Endothelial cell of umbilical vein (primary cell): ENCODE measurements around the gene FHDC1. TPM values are rescaled to one million over a fixed set of nuclear protein-coding genes. Genes with fewer than 3 reads are reported as not detected.
A peak's percentile ranks its signal among the peaks of the same experiment; 100 is the strongest.

ENCODE experiments used
- BruUV-seq: library from RNA; stranded (reverse); fragments of 400-500 nt; replicated peaks from 2 replicates; lab custom pipeline; 2021; lab: Mats Ljungman, UMichigan
- CTCF ChIA-PET: fragments of 300-600, 350-600 bp; sonication (Branson Sonifier 250); formaldehyde crosslinking; loops from one replicate; lab custom pipeline; 2021; ENCODE audit warnings: antibody characterized with exemption, inconsistent platforms; lab: Charles Lee
- POLR2A ChIA-PET: fragments of 300-600, 350-600 bp; sonication (Branson Sonifier 250); formaldehyde crosslinking; loops from one replicate; lab custom pipeline; 2021; ENCODE audit warnings: antibody characterized with exemption, inconsistent platforms; lab: Charles Lee
- DNase-seq: peaks from one replicate; pipeline ENCODE4 v3.0.0-alpha.2; 2011; ENCODE audit warnings: low read depth, low spot score
- FAIRE-seq: peaks from 2 replicates; lab custom pipeline; 2011; peaks lifted over from hg19 to GRCh38; lab: Jason Lieb, UNC
- H2AFZ ChIP-seq: 2 replicates; pipeline ENCODE4 v1.6.0; 2012; ENCODE audit warnings: low read depth, low read length, control low read depth, inconsistent platforms
- H3K27ac ChIP-seq: 2 replicates; pipeline ENCODE4 v1.5.1; 2011; ENCODE audit warnings: low read depth, mild to moderate bottlenecking, control low read depth, low read length, moderate library complexity; ENCODE audit not compliant: insufficient read depth
- H3K27me3 ChIP-seq, 2 experiments: 2 replicates each; pipeline versions ENCODE4 v1.6.0 to v1.6.1; 2011; ENCODE audit warnings: low read length in 2 of 2, mixed read lengths in 1 of 2; ENCODE audit not compliant: control insufficient read depth in 2 of 2, insufficient read depth in 2 of 2
- H3K36me3 ChIP-seq, 2 experiments: 2 replicates in 1 of 2; 3 replicates in 1 of 2; pipeline ENCODE4 v1.5.1; 2011; ENCODE audit warnings: low read length in 2 of 2, mild to moderate bottlenecking in 1 of 2, moderate library complexity in 1 of 2; ENCODE audit not compliant: control insufficient read depth in 2 of 2, insufficient read depth in 2 of 2; ENCODE audit errors: extremely low read depth in 1 of 2
- H3K4me1 ChIP-seq: 3 replicates; pipeline ENCODE4 v1.5.1; 2011; ENCODE audit warnings: mild to moderate bottlenecking, low read length; ENCODE audit not compliant: control insufficient read depth, insufficient read depth; ENCODE audit errors: extremely low read depth
- H3K4me2 ChIP-seq: 2 replicates; pipeline ENCODE4 v1.6.1; 2011; ENCODE audit warnings: low read length, control low read depth, mixed read lengths; ENCODE audit not compliant: insufficient read depth
- H3K4me3 ChIP-seq, 3 experiments: fragments of 200-600 bp in 1 of 3; sonication (generic), shearing (Covaris generic) in 1 of 3; replicated peaks in 1 of 3; 2 replicates each; pipeline ENCODE4 v1.5.1; 2011 to 2016; ENCODE audit warnings: control low read depth in 3 of 3, low read length in 3 of 3, mild to moderate bottlenecking in 2 of 3, inconsistent platforms in 1 of 3, low read depth in 1 of 3, moderate library complexity in 1 of 3; ENCODE audit not compliant: insufficient read depth in 1 of 3
- H3K79me2 ChIP-seq: 2 replicates; pipeline ENCODE4 v1.6.0; 2012; ENCODE audit warnings: low read length, inconsistent platforms; ENCODE audit not compliant: control insufficient read depth, insufficient read depth
- H3K9ac ChIP-seq: replicated peaks from 2 replicates; pipeline ENCODE3; 2011; ENCODE audit warnings: low read length, control low read depth; ENCODE audit not compliant: insufficient read depth; ENCODE audit errors: extremely low read depth
- H3K9me1 ChIP-seq: replicated peaks from 3 replicates; pipeline ENCODE4 v1.6.0; 2011; ENCODE audit warnings: mild to moderate bottlenecking, low read length; ENCODE audit not compliant: control insufficient read depth, insufficient read depth; ENCODE audit errors: extremely low read depth
- H3K9me3 ChIP-seq: replicated peaks from 2 replicates; pipeline ENCODE4 v1.5.1; 2012; ENCODE audit warnings: low read length, inconsistent platforms; ENCODE audit not compliant: control insufficient read depth, insufficient read depth
- H4K20me1 ChIP-seq: replicated peaks from 2 replicates; pipeline ENCODE3; 2011; ENCODE audit warnings: mild to moderate bottlenecking, low read length; ENCODE audit not compliant: control insufficient read depth, insufficient read depth; ENCODE audit errors: extremely low read depth
- EZH2 ChIP-seq: IDR thresholded peaks from 2 replicates; pipeline ENCODE4 v1.6.1; 2012; ENCODE audit warnings: borderline replicate concordance, low read depth, mild to moderate bottlenecking, moderate library complexity, low read length, inconsistent platforms; ENCODE audit not compliant: severe bottlenecking
- FOS ChIP-seq: IDR thresholded peaks from 2 replicates; pipeline ENCODE4 v1.6.1; 2011; ENCODE audit warnings: mild to moderate bottlenecking, low read length, moderate library complexity, borderline replicate concordance; ENCODE audit not compliant: insufficient read depth
- GATA2 ChIP-seq: IDR thresholded peaks from 2 replicates; pipeline ENCODE4 v1.7.0; 2011; ENCODE audit warnings: low read depth, mild to moderate bottlenecking, moderate library complexity, mixed read lengths, low read length; ENCODE audit not compliant: insufficient read length, insufficient read depth
- POLR2AphosphoS5 ChIP-seq: IDR thresholded peaks from 2 replicates; pipeline ENCODE4 v1.6.1; 2012; ENCODE audit warnings: low read depth, mild to moderate bottlenecking, control low read depth, low read length, moderate library complexity; ENCODE audit not compliant: insufficient read depth
- dilution Hi-C: fragments of 300-500 bp; cut with MboI; formaldehyde crosslinking; loops from one replicate; pipeline ENCODE4 v1.15.0; 2019; ENCODE audit warnings: low sequenced_read_pairs; ENCODE audit not compliant: extremely low pct_ligation_motif_present
- intact Hi-C: fragments of 100-400 bp; cut with micrococcal nuclease; formaldehyde crosslinking; loops from one replicate; pipeline ENCODE4 v1.10.0; 2022
- polyA plus RNA-seq, 4 experiments: library from polyadenylated mRNA; depleted of rRNA in 3 of 4; stranded (reverse) in 3 of 4; unstranded in 1 of 4; fragments of >200 nt; gene quantifications; 2 replicates each; pipeline versions ENCODE4 v1.2.1 to v1.2.3, GENCODE V29; 2011 to 2012; ENCODE audit warnings: missing spikeins in 1 of 4
- total RNA-seq: library from RNA; stranded (reverse); gene quantifications from 2 replicates; pipeline ENCODE4 v1.2.3, GENCODE V29; 2021

The FHDC1 gene
- total and polyA plus RNA-seq, 2 donors (not counting 3 experiments of a cell fraction or from before 2014, with no cell fraction given), result 0.03 to 0.18 TPM

DNA sequence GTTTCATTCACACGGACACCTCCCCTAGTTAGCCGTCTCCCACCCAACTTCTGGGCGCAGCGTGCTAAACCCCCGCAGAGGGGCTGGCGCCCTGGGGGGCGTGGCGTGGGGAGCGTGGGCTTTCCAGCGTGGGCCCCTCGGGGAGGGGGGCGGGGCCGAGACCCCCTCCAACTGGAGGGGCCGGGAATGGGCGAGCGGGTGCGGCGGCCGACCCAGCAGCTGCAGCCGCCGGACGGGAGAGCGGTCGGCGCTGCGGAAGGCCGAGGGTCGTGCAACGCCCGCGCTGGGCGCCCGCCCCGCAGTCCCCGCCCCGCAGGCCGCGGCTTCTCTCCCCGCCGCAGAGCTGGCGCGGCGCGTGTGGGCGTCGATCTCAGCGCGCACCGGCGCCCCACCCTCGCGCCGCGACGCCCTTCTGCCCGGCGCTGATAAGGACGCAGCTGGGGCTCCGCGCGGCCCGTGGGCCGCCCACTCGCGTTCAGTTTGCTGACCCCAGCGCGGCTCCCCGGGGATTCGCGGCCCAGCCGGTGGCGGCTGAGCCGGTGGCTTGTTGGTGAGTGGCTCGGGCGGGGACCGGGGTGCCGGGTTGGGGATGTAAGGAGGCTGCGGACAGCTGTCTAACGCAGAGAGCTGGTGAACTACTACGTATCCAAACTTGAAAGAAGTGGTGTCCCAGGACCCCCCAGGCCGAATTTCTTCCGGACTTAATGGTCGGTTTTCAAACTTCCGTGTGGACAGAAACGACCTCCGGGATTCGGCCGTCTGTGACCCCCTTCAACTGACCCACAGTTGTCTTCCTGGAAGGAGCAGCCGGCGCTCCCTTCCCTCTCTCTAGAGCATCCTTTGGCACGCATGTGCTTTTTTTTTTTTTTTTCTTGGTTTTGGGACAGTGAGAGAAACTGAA is 1.5 kb downstream of the FHDC1 start:
- TF ChIP-seq FOS (no peak), EZH2 (peak; percentile 45), POLR2AphosphoS5 (no peak), GATA2 (no peak)
- DNase-seq (peak; percentile 26), FAIRE-seq (peak; percentile 26)
- Histone ChIP-seq H3K36me3 (no peaks in the 10 kb centered on the region), H3K9ac (no peak overlapping the region), H3K4me1 (peaks cover 17% of the 10 kb centered on the region), H3K27ac (no peak overlapping the region), H3K4me3 (peak overlapping the region; percentile 49 to 57 (median 51)), H3K27me3 (peaks cover 52 to 74% of the 10 kb centered on the region in 2 experiments), H3K9me3 (no peaks in the 10 kb centered on the region), H3K9me1 (no peaks in the 10 kb centered on the region), H2AFZ (peak overlapping the region; percentile 71), H4K20me1 (no peaks in the 10 kb centered on the region), H3K79me2 (no peaks in the 10 kb centered on the region), H3K4me2 (peak overlapping the region; percentile 85)
- dilution Hi-C loops (no loop called here), intact Hi-C loops (loop anchor here (1.0 to 10.0 kb wide), 3 partner anchors 24 to 187 kb away; no protein-coding TSS in a partner anchor)
- POLR2A ChIA-PET, result no interaction called here
- CTCF ChIA-PET, result interaction anchor here (0.9 to 1.5 kb wide), 4 partner anchors 11 to 436 kb away, joined by 3 to 5 read pairs (median 4); no protein-coding TSS in a partner anchor
- no TSS peak for BruUV-seq
